Measurements from ENCODE around the gene RBM18. TPM values are rescaled to one million over a fixed set of nuclear protein-coding genes. Genes with fewer than 3 reads are reported as not detected.

Gene RBM18
- total RNA-seq, 1 donor from 2014 or later, result 21.1 TPM

DNA sequence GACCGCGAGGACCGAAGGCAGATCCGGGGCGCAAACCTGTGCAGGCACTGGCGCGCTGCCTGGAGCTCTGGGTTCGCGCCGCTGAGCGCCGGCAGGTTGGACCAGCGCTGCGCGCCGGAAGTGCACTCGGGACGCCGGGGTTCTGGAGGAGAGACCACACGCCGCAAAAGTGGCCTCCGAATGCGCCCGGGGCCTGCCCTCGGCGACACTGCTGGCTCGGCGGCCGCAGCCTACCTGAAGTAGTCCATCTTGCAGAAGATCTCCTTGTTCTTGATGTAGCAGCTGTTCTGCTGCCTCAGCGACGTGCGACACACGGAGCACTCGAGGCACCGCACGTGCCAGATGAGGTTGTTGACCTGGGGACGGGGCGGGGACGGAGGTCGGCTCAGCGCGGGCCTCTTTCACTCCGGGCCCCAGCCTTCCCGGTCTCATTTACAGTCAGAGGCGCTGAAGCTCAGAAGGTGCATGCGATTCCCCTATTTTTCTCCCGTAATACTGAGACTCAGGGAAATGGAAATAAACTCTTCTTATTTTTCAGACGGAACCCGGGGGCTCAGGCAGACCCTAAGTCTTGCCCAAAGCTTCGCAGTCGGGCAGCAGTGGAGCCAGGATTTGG is 38.4 kb downstream of the RBM18 start:
- DNase-seq (ENCODE audit: low read depth), result no peak
- peaks cover 94% of the 10 kb centered on the region for H3K27me3 ChIP-seq (ENCODE audit: control insufficient read depth, insufficient read depth, low read length)
- TF ChIP-seq, protein P1, sequence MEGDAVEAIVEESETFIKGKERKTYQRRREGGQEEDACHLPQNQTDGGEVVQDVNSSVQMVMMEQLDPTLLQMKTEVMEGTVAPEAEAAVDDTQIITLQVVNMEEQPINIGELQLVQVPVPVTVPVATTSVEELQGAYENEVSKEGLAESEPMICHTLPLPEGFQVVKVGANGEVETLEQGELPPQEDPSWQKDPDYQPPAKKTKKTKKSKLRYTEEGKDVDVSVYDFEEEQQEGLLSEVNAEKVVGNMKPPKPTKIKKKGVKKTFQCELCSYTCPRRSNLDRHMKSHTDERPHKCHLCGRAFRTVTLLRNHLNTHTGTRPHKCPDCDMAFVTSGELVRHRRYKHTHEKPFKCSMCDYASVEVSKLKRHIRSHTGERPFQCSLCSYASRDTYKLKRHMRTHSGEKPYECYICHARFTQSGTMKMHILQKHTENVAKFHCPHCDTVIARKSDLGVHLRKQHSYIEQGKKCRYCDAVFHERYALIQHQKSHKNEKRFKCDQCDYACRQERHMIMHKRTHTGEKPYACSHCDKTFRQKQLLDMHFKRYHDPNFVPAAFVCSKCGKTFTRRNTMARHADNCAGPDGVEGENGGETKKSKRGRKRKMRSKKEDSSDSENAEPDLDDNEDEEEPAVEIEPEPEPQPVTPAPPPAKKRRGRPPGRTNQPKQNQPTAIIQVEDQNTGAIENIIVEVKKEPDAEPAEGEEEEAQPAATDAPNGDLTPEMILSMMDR (IDR thresholded peaks at IDR 0.05; ENCODE audit: insufficient read depth, low read length, poor library complexity, severe bottlenecking), result no peak
- H3K36me3 ChIP-seq (ENCODE audit: control insufficient read depth, insufficient read depth, low read length), result peaks cover 1% of the 10 kb centered on the region
- H3K4me3 ChIP-seq (ENCODE audit: low read depth, low read length), result no peak overlapping the region

DNA sequence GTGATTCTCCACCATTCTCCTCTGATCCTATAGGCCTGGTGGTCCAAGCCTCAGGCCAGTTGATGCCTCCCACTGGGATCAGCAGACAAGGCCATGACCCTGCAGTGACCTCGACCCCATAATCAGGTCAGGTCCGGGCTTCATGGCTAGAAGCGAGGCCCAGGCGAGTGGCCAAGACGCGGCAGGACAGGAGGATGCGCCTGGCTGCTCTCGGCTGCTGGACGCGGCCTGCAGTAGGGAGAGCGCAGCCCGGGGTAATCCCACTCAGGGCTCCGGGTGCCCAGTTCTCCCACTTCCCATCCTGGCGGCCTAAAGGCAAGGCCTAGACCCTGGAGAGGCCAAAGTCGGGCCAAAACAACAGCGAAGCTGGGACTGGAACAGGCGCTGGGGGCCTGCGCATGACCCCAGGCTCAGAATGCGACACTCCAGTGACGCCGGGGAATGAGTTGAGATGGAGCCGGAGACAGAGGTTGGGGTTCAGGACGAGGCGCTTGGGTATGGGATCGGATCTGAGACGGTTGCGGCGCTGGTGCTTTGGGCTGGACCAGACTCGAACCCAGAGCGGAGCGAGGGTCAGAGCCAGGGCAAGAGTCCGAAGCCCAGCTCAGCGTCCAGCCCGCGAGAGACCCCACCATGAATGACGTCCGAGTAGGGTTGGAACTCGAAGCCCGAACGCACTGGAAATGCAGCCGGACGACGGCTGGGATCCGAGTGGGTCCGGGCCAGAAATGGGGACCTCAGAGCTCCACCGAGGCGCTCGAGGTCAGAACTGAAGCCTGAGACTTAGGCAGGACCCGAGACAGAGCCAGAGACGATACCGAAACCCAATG is 39.1 kb downstream of the RBM18 start:
- TF ChIP-seq, protein P1 (IDR thresholded peaks at IDR 0.05; ENCODE audit: insufficient read depth, low read length, poor library complexity, severe bottlenecking), result no peak
- Histone ChIP-seq H3K4me3 (ENCODE audit: low read depth, low read length) (no peak overlapping the region), H3K27me3 (ENCODE audit: control insufficient read depth, insufficient read depth, low read length) (peaks cover 95% of the 10 kb centered on the region), H3K36me3 (ENCODE audit: control insufficient read depth, insufficient read depth, low read length) (peaks cover 1% of the 10 kb centered on the region)
- no peak for DNase-seq (ENCODE audit: low read depth)

DNA sequence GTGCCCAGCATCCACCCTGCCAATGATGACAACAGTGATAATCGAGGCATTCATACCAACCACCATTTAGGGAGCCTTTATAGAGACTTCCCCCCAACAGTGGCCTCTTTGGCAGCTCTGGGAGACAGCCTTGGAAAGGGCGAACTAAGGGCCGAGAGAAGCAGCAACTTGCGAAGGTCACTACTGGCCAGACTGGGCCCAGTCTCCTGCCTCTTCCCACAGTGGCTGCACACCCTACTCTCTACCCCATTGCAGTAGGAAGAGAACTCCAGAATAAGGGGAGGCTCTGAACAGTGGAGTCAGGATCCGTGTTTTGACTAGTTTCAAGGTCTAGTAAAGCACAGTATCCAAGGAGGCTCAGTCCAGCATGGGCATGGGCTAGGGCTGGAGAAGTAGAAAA is 41.2 kb downstream of the RBM18 start:
- TF ChIP-seq, protein P1 (IDR thresholded peaks at IDR 0.05; ENCODE audit: insufficient read depth, low read length, poor library complexity, severe bottlenecking), result no peak
- DNase-seq (ENCODE audit: low read depth), result no peak
- H3K36me3 ChIP-seq (ENCODE audit: control insufficient read depth, insufficient read depth, low read length), result no peaks in the 10 kb centered on the region
- peaks cover 95% of the 10 kb centered on the region for H3K27me3 ChIP-seq (ENCODE audit: control insufficient read depth, insufficient read depth, low read length)
- no peak overlapping the region for H3K4me3 ChIP-seq (ENCODE audit: low read depth, low read length)

DNA sequence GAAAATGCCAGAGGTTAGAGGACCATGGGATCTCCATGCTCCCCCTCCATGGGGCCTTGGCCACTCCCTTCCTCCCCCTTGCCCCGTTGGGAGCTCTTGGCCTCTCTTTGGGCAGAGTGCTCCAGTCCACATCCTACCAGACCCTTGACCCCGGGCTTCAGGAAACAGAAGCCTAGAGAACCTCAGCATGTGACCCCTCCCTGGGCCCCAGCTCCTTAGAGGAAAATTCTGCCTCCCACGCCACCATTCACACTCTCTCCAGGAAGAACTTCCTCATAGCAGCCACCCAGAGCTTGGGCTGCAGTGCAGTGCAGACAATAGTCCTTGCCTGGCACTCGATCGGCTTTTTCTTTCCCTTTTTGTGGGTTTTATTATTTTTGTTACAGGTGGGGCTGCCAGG is 41.8 kb downstream of the RBM18 start:
- Histone ChIP-seq H3K4me3 (ENCODE audit: low read depth, low read length) (no peak overlapping the region), H3K36me3 (ENCODE audit: control insufficient read depth, insufficient read depth, low read length) (no peaks in the 10 kb centered on the region), H3K27me3 (ENCODE audit: control insufficient read depth, insufficient read depth, low read length) (peaks cover 96% of the 10 kb centered on the region)
- DNase-seq (ENCODE audit: low read depth), result no peak
- TF ChIP-seq, protein P1 (IDR thresholded peaks at IDR 0.05; ENCODE audit: insufficient read depth, low read length, poor library complexity, severe bottlenecking), result no peak

DNA sequence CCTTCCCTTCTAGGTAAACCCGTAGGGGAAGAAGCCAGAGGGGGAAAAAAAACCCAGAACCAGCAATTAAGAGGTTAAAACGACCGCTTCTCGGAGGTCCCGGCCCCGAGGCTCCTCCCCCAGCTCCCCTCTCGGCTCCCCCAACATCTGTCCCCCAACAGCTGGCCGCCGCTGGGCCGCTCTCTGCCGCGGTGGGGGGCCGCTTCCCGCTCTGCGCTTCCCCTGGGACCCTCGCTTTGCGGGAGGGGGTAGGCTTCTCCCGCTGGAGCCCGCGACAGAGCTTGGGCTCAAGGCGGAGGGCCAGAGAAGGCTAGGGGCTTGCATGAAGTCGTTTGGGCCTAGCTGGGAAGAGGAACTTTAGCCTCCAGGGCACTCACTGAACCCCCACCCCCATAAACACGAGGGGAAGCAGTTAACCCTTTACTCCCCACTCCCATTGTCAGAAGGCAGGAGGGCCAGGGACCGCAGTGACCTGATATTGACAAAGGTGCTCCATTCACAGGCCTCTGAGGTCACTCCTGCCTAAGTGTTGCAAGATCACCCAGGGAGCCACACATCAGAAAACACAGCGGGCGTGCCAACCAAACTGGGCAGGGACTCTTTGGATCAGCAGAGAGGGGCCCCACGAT is 43.3 kb downstream of the RBM18 start:
- peaks cover 96% of the 10 kb centered on the region for H3K27me3 ChIP-seq (ENCODE audit: control insufficient read depth, insufficient read depth, low read length)
- no peaks in the 10 kb centered on the region for H3K36me3 ChIP-seq (ENCODE audit: control insufficient read depth, insufficient read depth, low read length)
- no peak overlapping the region for H3K4me3 ChIP-seq (ENCODE audit: low read depth, low read length)
- TF ChIP-seq, protein P1 (IDR thresholded peaks at IDR 0.05; ENCODE audit: insufficient read depth, low read length, poor library complexity, severe bottlenecking), result no peak
- no peak for DNase-seq (ENCODE audit: low read depth)

Data from kidney epithelial cell (primary cell).